HepG2 (cell line): ENCODE measurements around the gene SERTAD3. TPM values are rescaled to one million over a fixed set of nuclear protein-coding genes. Genes with fewer than 3 reads are reported as not detected.
A peak's percentile ranks its signal among the peaks of the same experiment; 100 is the strongest.

ENCODE experiments used
- CEBPB ChIP-seq: IDR thresholded peaks from 2 replicates; pipeline ENCODE4 v1.6.1; 2011; ENCODE audit warnings: low read depth, low read length, improper control_type of control experiment, borderline replicate concordance
- EP300 ChIP-seq, 3 experiments: sonication (generic) in 1 of 3; formaldehyde crosslinking in 1 of 3; IDR thresholded peaks; 2 replicates each; pipeline versions ENCODE4 v1.5.1 to v1.6.1; 2011 to 2020; ENCODE audit warnings: low read depth in 2 of 3, low read length in 2 of 3, borderline replicate concordance in 1 of 3, improper control_type of control experiment in 1 of 3, mild to moderate bottlenecking in 1 of 3, missing genetic modification reagents in 1 of 3, moderate library complexity in 1 of 3
- GABPA ChIP-seq, 2 experiments: IDR thresholded peaks; 2 replicates each; pipeline ENCODE4 v1.6.1; 2011 to 2016; ENCODE audit warnings: low read depth in 2 of 2, low read length in 1 of 2, missing biosample characterization in 1 of 2, missing genetic modification characterization in 1 of 2
- NBN ChIP-seq: fragments of 450-650 bp; conservative IDR thresholded peaks from 2 replicates; pipeline ENCODE4 v1.6.1; 2017
- REXO4 ChIP-seq: sonication (generic); formaldehyde crosslinking; IDR thresholded peaks from 2 replicates; pipeline ENCODE4 v1.8.0; 2022; ENCODE audit warnings: missing genetic modification reagents, mild to moderate bottlenecking, borderline replicate concordance
- SIX1 ChIP-seq: sonication (generic); formaldehyde crosslinking; IDR thresholded peaks from 2 replicates; pipeline ENCODE4 v1.4.0; 2020; ENCODE audit warnings: missing genetic modification reagents, borderline replicate concordance
- SMAD3 ChIP-seq: sonication (generic); formaldehyde crosslinking; IDR thresholded peaks from 2 replicates; pipeline ENCODE4 v1.4.0; 2020; ENCODE audit warnings: missing genetic modification reagents
- STAG1 ChIP-seq: sonication (generic); formaldehyde crosslinking; IDR thresholded peaks from 2 replicates; pipeline ENCODE4 v1.4.0; 2020; ENCODE audit warnings: missing genetic modification reagents
- ZMYM2 ChIP-seq: sonication (generic); formaldehyde crosslinking; IDR thresholded peaks from 2 replicates; pipeline ENCODE4 v1.8.0; 2022; ENCODE audit warnings: mild to moderate bottlenecking, missing genetic modification reagents
- ZNF205 ChIP-seq: IDR thresholded peaks from 2 replicates; pipeline ENCODE4 v1.6.1; 2018; ENCODE audit warnings: missing biosample characterization, missing genetic modification reagents
- ZNF34 ChIP-seq: sonication (generic); formaldehyde crosslinking; IDR thresholded peaks from 2 replicates; pipeline ENCODE4 v1.4.0; 2020; ENCODE audit warnings: mild to moderate bottlenecking, missing genetic modification reagents, borderline replicate concordance
- ZNF484 ChIP-seq: sonication (generic); formaldehyde crosslinking; IDR thresholded peaks from 2 replicates; pipeline ENCODE4 v1.5.1; 2020; ENCODE audit warnings: mild to moderate bottlenecking, low read depth, missing genetic modification reagents, borderline replicate concordance
- ZNF510 ChIP-seq: sonication (generic); formaldehyde crosslinking; IDR thresholded peaks from 2 replicates; pipeline ENCODE4 v1.4.0; 2020; ENCODE audit warnings: low read depth, mild to moderate bottlenecking, missing genetic modification reagents
- ZNF607 ChIP-seq: sonication (generic); formaldehyde crosslinking; IDR thresholded peaks from 2 replicates; pipeline ENCODE4 v1.5.1; 2020; ENCODE audit warnings: missing genetic modification reagents, mild to moderate bottlenecking, borderline replicate concordance
- ZNF678 ChIP-seq: sonication (generic); formaldehyde crosslinking; IDR thresholded peaks from 2 replicates; pipeline ENCODE4 v1.4.0; 2020; ENCODE audit warnings: mild to moderate bottlenecking, missing genetic modification reagents
- ZNF790 ChIP-seq: sonication (generic); formaldehyde crosslinking; IDR thresholded peaks from 2 replicates; pipeline ENCODE4 v1.8.0; 2022; ENCODE audit warnings: missing genetic modification reagents, mild to moderate bottlenecking, borderline replicate concordance
- ZNF792 ChIP-seq: IDR thresholded peaks from 2 replicates; pipeline ENCODE4 v1.6.1; 2016
- ZNF800 ChIP-seq: sonication (generic); formaldehyde crosslinking; IDR thresholded peaks from 2 replicates; pipeline ENCODE4 v1.4.0; 2020; ENCODE audit warnings: missing genetic modification reagents
- ZNF83 ChIP-seq: sonication (generic); formaldehyde crosslinking; IDR thresholded peaks from 2 replicates; pipeline ENCODE4 v1.4.0; 2020; ENCODE audit warnings: missing genetic modification reagents, mild to moderate bottlenecking, borderline replicate concordance
- ZSCAN25 ChIP-seq: sonication (generic); formaldehyde crosslinking; IDR thresholded peaks from 2 replicates; pipeline ENCODE4 v1.8.0; 2022; ENCODE audit warnings: mild to moderate bottlenecking, missing genetic modification reagents
- polyA plus RNA-seq, 8 experiments: library from polyadenylated mRNA; depleted of rRNA in 3 of 8; stranded (reverse) in 7 of 8; unstranded in 1 of 8; fragments of >200 nt; fragmentation: Illumina TruSeq in 4 of 8; extraction: Trizol in 4 of 8; gene quantifications; 2 replicates each; pipeline versions ENCODE4 v1.2.1 to v1.2.3, GENCODE V29; 2011 to 2016; ENCODE audit warnings: low read depth in 4 of 8, missing spikeins in 1 of 8, mixed read lengths in 1 of 8; ENCODE audit not compliant: insufficient read depth in 1 of 8
- total RNA-seq, 5 experiments: library from RNA; depleted of rRNA; stranded (reverse); fragments of >200 nt; fragmentation: Illumina TruSeq; extraction: Trizol; gene quantifications; 2 replicates each; pipeline ENCODE4 v1.2.3, GENCODE V29; 2016; ENCODE audit warnings: low read depth in 1 of 5
- TF ChIP-seq, protein P1 (sequence below): sonication (generic); formaldehyde crosslinking; IDR thresholded peaks from 2 replicates; pipeline ENCODE4 v1.5.0; 2020; ENCODE audit warnings: missing genetic modification reagents
- TF ChIP-seq, protein P2 (sequence below): sonication (generic); formaldehyde crosslinking; IDR thresholded peaks from 2 replicates; pipeline ENCODE4 v1.4.0; 2020; ENCODE audit warnings: missing genetic modification reagents, borderline replicate concordance

SERTAD3 gene
- total and polyA plus RNA-seq, 2 of the 13 experiments (the other 11 are each of a cell fraction or from before 2014, with no cell fraction given): 9.6 to 16.9 TPM

DNA sequence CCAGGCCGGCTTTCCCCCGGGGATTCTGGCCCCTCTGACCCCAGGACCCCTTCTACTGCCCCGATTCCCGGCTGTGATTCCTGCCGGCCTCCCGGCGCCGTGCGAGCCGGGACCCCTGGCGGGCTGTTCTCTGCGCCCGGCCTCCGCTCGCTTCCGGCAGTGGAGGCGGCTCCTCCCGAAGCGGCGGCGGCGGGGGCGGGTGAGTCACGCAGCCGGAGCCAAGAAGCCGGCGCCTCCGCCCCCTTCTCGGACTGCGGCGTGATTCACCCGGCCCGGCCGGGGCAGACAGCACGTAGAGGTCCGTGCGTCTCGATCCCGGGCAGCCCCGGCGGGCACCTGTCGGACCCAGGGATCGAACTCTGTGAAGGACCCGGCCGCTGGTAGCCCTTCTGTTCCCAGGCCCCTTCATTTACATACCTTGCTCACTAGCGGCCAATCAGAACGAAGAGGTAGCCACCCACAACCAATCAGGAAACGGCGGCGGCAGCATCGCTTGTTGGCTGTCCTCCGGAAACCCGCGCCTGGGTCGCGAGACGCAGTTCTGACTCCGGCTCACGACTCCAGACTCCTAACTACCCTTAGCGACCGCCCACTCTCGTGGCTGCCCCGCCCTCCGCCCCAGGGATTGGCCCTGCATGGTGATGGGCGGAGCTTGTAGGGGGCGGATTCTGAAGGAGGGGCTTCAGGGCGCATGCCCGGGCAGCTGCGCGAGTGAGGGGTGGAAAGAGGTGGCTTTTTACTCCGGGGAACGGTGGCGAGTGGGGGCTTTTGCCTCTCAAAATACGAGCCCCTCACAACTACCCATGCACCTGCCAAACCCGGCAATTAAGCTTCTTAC lies 18.5 kb downstream of the SERTAD3 start, which contains the start of gene SERTAD1 (continued):
- TF ChIP-seq, protein P1, sequence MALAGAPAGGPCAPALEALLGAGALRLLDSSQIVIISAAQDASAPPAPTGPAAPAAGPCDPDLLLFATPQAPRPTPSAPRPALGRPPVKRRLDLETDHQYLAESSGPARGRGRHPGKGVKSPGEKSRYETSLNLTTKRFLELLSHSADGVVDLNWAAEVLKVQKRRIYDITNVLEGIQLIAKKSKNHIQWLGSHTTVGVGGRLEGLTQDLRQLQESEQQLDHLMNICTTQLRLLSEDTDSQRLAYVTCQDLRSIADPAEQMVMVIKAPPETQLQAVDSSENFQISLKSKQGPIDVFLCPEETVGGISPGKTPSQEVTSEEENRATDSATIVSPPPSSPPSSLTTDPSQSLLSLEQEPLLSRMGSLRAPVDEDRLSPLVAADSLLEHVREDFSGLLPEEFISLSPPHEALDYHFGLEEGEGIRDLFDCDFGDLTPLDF: no peak
- TF ChIP-seq ZNF800 (peak; percentile 26; the same call in 1 of the 2 replicates), ZNF607 (CRISPR knock-in tag) (peak; percentile 19; the same call in 1 of the 2 replicates), ZMYM2 (0 out of 2 replicates have a peak, but pooled peaks have one; percentile 27), ZNF484 (CRISPR knock-in tag) (no peak), ZNF678 (peak; percentile 19; the same call in 1 of the 2 replicates), ZNF510 (CRISPR knock-in tag) (no peak), SIX1 (no peak), ZNF34 (CRISPR knock-in tag) (peak; percentile 64; the same call in 1 of the 2 replicates), STAG1 (CRISPR knock-in tag) (no peak), ZSCAN25 (CRISPR knock-in tag) (no peak), ZNF792 (CRISPR knock-in tag) (no peak), EP300 (IDR thresholded peaks at IDR 0.05; ENCODE audit: low read depth in 2 of 2, low read length in 2 of 2) (no peak), EP300 (CRISPR knock-in tag; IDR thresholded peaks at IDR 0.05; ENCODE audit: borderline replicate concordance) (no peak), SMAD3 (CRISPR knock-in tag) (no peak; the same call in 1 of the 2 replicates), CEBPB (no peak), GABPA (IDR thresholded peaks at IDR 0.05; ENCODE audit: low read depth, low read length) (no peak), GABPA (CRISPR knock-in tag; IDR thresholded peaks at IDR 0.05; ENCODE audit: low read depth) (peak; percentile 55), NBN (no peak), ZNF205 (CRISPR knock-in tag) (0 out of 2 replicates have a peak, but pooled peaks have one; percentile 16), REXO4 (CRISPR knock-in tag) (no peak), ZNF83 (CRISPR knock-in tag) (no peak), ZNF790 (CRISPR knock-in tag) (peak; percentile 89; the same call in 1 of the 2 replicates)
- TF ChIP-seq, protein P2, sequence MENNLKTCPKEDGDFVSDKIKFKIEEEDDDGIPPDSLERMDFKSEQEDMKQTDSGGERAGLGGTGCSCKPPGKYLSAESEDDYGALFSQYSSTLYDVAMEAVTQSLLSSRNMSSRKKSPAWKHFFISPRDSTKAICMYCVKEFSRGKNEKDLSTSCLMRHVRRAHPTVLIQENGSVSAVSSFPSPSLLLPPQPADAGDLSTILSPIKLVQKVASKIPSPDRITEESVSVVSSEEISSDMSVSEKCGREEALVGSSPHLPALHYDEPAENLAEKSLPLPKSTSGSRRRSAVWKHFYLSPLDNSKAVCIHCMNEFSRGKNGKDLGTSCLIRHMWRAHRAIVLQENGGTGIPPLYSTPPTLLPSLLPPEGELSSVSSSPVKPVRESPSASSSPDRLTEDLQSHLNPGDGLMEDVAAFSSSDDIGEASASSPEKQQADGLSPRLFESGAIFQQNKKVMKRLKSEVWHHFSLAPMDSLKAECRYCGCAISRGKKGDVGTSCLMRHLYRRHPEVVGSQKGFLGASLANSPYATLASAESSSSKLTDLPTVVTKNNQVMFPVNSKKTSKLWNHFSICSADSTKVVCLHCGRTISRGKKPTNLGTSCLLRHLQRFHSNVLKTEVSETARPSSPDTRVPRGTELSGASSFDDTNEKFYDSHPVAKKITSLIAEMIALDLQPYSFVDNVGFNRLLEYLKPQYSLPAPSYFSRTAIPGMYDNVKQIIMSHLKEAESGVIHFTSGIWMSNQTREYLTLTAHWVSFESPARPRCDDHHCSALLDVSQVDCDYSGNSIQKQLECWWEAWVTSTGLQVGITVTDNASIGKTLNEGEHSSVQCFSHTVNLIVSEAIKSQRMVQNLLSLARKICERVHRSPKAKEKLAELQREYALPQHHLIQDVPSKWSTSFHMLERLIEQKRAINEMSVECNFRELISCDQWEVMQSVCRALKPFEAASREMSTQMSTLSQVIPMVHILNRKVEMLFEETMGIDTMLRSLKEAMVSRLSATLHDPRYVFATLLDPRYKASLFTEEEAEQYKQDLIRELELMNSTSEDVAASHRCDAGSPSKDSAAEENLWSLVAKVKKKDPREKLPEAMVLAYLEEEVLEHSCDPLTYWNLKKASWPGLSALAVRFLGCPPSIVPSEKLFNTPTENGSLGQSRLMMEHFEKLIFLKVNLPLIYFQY: no peak; the same call in 1 of the 2 replicates
